GM10248 (cell line): Measurements from ENCODE around the gene NAT14.
"Not testable (repeated sequence)": the region's sequence is repeated elsewhere in the genome, so short reads cannot be mapped to it uniquely, and the experiment has no call there.

Experiments
- CTCF ChIA-PET: fragments of 300-600 bp; sonication (Branson Sonifier 250); formaldehyde crosslinking; extraction: SDS; loops from one replicate; lab custom pipeline; 2021; ENCODE audit warnings: antibody characterized with exemption; lab: Yijun Ruan, JAX
- POLR2A ChIA-PET: fragments of 350-650 bp; sonication (Branson Sonifier 250); formaldehyde crosslinking; extraction: SDS; loops from one replicate; lab custom pipeline; 2020; ENCODE audit warnings: antibody characterized with exemption; lab: Yijun Ruan, JAX
- DNase-seq: peaks from one replicate; pipeline ENCODE4 v3.0.0; 2012; ENCODE audit errors: extremely low spot score
- TF ChIP-seq, protein P1 (sequence below): IDR thresholded peaks from 2 replicates; pipeline ENCODE4 v1.5.1; 2012; ENCODE audit warnings: mild to moderate bottlenecking, low read depth; ENCODE audit errors: extremely low read depth, missing control alignments, control extremely low read depth

The NAT14 gene

GRCh38 chr19:55447421-55448174 is 37.4 kb upstream of the NAT14 start:
- no peak for DNase-seq
- ChIA-PET CTCF (interaction anchor here (1.7 kb wide), 1 partner anchor 20 kb away, joined by 5 read pairs; no protein-coding TSS in a partner anchor), POLR2A (interaction anchor here (0.7 kb wide), 1 partner anchor 327 kb away, joined by 7 read pairs; no protein-coding TSS in a partner anchor)
- TF ChIP-seq, protein P1, sequence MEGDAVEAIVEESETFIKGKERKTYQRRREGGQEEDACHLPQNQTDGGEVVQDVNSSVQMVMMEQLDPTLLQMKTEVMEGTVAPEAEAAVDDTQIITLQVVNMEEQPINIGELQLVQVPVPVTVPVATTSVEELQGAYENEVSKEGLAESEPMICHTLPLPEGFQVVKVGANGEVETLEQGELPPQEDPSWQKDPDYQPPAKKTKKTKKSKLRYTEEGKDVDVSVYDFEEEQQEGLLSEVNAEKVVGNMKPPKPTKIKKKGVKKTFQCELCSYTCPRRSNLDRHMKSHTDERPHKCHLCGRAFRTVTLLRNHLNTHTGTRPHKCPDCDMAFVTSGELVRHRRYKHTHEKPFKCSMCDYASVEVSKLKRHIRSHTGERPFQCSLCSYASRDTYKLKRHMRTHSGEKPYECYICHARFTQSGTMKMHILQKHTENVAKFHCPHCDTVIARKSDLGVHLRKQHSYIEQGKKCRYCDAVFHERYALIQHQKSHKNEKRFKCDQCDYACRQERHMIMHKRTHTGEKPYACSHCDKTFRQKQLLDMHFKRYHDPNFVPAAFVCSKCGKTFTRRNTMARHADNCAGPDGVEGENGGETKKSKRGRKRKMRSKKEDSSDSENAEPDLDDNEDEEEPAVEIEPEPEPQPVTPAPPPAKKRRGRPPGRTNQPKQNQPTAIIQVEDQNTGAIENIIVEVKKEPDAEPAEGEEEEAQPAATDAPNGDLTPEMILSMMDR = no peak

- CTCF ChIA-PET, POLR2A ChIA-PET, DNase-seq: not testable (repeated sequence)
These were observed 36.9 kb upstream of the NAT14 start for GRCh38 chr19:55448175-55448490.

- ChIA-PET CTCF (interaction anchor here (1.0 kb wide), 1 partner anchor 18 kb away, joined by 6 read pairs; no protein-coding TSS in a partner anchor), POLR2A (no interaction called here)
- TF ChIP-seq, protein P1 = no peak
- DNase-seq = no peak
These were observed 35.5 kb upstream of the NAT14 start for GRCh38 chr19:55449469-55449868.

- TF ChIP-seq, protein P1 = no peak
- CTCF ChIA-PET = no interaction called here
- POLR2A ChIA-PET = no interaction called here
- DNase-seq = no peak
These were observed 33.6 kb upstream of the NAT14 start for GRCh38 chr19:55451163-55451964.

DNA sequence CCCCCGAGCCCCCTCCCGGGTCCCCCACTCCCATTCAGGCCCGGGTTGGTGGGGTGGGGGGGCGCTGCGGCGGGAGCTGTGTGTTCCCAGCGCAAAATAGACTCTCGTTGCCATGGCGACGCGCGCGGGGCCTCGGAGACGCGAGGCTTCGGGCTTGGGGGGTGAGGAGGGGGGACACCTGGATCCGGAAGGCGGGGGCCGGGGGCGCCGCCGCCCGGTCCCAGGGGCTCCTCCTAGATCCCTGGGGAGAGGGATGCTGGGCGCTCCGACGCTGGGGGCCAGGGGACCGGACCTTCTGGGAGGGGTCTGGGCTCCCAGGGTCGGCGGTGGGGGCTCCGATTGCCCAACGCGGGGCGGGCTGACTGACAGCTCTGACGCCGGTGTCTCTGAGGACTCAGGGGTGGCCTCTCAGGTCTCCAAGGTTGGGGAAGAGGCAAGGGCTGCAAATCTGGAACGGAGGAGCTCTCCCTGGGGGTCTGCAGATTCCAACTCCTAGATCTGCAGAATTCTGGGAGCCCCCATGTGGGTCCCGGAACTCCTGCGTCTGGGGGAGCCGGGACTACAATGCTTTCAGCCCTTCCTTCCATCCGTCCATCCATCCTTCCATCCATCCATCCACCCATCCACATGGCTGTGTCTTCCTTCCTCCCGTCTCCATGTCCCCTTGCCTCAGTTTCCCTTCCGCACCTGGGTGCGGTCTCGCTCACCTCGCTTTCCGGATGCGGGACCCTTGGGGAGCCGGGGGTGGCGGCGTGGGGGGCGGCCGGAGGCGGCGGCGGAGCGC is 32.8 kb upstream of the NAT14 start:
- DNase-seq = no peak

DNA sequence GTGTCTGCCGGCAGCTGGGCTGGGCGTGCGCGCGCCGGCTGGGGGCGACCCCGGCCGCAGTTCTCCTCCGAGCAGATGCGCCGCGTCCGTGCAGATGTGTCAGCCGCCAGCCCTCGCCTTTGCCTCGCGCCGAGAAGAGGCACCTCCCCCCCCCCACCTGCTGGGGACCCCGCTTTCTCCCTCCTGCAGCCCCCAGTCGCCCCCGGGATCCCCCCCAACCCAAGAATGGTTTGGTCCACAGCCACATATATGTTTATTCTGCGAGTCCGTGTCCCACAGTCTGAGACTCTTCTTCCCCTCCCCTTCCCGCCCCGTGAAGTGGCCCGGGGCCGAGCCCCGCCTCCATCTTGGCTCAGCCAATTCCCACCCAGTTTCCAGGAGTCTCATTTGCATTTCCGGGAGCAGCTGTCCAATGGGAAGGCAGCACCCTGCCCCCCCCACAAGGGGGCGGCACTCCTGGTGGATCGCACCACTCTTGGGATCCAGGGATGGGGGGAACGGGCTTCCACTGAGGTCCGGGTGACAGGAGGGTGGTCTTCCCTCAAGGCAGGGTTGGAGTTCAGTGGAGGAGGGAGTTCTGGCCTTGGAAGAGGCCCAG is 32.1 kb upstream of the NAT14 start:
- DNase-seq = no peak
- POLR2A ChIA-PET = no interaction called here
- CTCF ChIA-PET = interaction anchor here (1.0 to 1.6 kb wide), 3 partner anchors 15 to 151 kb away, joined by 3 to 9 read pairs (median 5); no protein-coding TSS in a partner anchor
- TF ChIP-seq, protein P1 = no peak

More for the DNA sequence above, 32.8 kb upstream of the NAT14 start:
- POLR2A ChIA-PET = no interaction called here
- CTCF ChIA-PET = interaction anchor here (1.0 kb wide), 1 partner anchor 16 kb away, joined by 5 read pairs; no protein-coding TSS in a partner anchor
- TF ChIP-seq, protein P1 = no peak
